ENCODE data around the gene USP36.

The USP36 gene

GRCh38 chr17:78795861-78796516 is 44.6 kb downstream of the USP36 start:
- H3K27ac ChIP-seq (ENCODE audit: low read depth, low read length) = no peak overlapping the region
- H3K9me2 ChIP-seq (replicated peaks; ENCODE audit: insufficient read depth, low read length) = no peaks in the 10 kb centered on the region
- no peak overlapping the region for H2AFZ ChIP-seq (ENCODE audit: low read depth, low read length, severe bottlenecking)
- H3K4me3 ChIP-seq (ENCODE audit: insufficient read depth, low read length, poor library complexity, severe bottlenecking) = no peak overlapping the region
- no peaks in the 10 kb centered on the region for H3K36me3 ChIP-seq (ENCODE audit: low read length)
- H3K4me2 ChIP-seq (ENCODE audit: low read depth, low read length, poor library complexity, severe bottlenecking) = no peak overlapping the region
- no peaks in the 10 kb centered on the region for H4K20me1 ChIP-seq (ENCODE audit: low read depth, low read length)
- no peak for TF ChIP-seq CTCF (IDR thresholded peaks at IDR 0.05; ENCODE audit: insufficient read depth, low read length, poor library complexity, severe bottlenecking)
- no peak for TF ChIP-seq EZH2phosphoT487 (conservative IDR thresholded peaks at IDR 0.05; ENCODE audit: low read length)
- no peaks in the 10 kb centered on the region for H3K9me3 ChIP-seq (ENCODE audit: insufficient read depth, low read length)
- H3K27me3 ChIP-seq (ENCODE audit: low read length) = no peaks in the 10 kb centered on the region
- no peaks in the 10 kb centered on the region for H3K79me2 ChIP-seq (ENCODE audit: insufficient read depth, low read length)
- H3F3A ChIP-seq (ENCODE audit: insufficient read depth) = no peaks in the 10 kb centered on the region
- no peak overlapping the region for H3K9ac ChIP-seq (ENCODE audit: low read length)

- Histone ChIP-seq H3K79me2 (ENCODE audit: insufficient read depth, low read length) (no peaks in the 10 kb centered on the region), H3K27me3 (ENCODE audit: low read length) (no peaks in the 10 kb centered on the region), H4K20me1 (ENCODE audit: low read depth, low read length) (no peaks in the 10 kb centered on the region), H2AFZ (ENCODE audit: low read depth, low read length, severe bottlenecking) (no peak overlapping the region), H3K9me3 (ENCODE audit: insufficient read depth, low read length) (no peaks in the 10 kb centered on the region), H3K9ac (ENCODE audit: low read length) (no peak overlapping the region), H3K9me2 (replicated peaks; ENCODE audit: insufficient read depth, low read length) (no peaks in the 10 kb centered on the region), H3K4me2 (ENCODE audit: low read depth, low read length, poor library complexity, severe bottlenecking) (no peak overlapping the region), H3K36me3 (ENCODE audit: low read length) (no peaks in the 10 kb centered on the region), H3K4me3 (ENCODE audit: insufficient read depth, low read length, poor library complexity, severe bottlenecking) (no peak overlapping the region), H3K27ac (ENCODE audit: low read depth, low read length) (no peak overlapping the region), H3F3A (ENCODE audit: insufficient read depth) (no peaks in the 10 kb centered on the region)
- TF ChIP-seq EZH2phosphoT487 (conservative IDR thresholded peaks at IDR 0.05; ENCODE audit: low read length) (no peak), CTCF (IDR thresholded peaks at IDR 0.05; ENCODE audit: insufficient read depth, low read length, poor library complexity, severe bottlenecking) (no peak)
These were observed 45.6 kb downstream of the USP36 start for GRCh38 chr17:78794864-78795640.

- H3K9ac ChIP-seq (ENCODE audit: low read length) = no peak overlapping the region
- no peaks in the 10 kb centered on the region for H3K9me3 ChIP-seq (ENCODE audit: insufficient read depth, low read length)
- no peak overlapping the region for H3K4me2 ChIP-seq (ENCODE audit: low read depth, low read length, poor library complexity, severe bottlenecking)
- H3F3A ChIP-seq (ENCODE audit: insufficient read depth) = no peaks in the 10 kb centered on the region
- no peak overlapping the region for H2AFZ ChIP-seq (ENCODE audit: low read depth, low read length, severe bottlenecking)
- H3K9me2 ChIP-seq (replicated peaks; ENCODE audit: insufficient read depth, low read length) = no peaks in the 10 kb centered on the region
- H4K20me1 ChIP-seq (ENCODE audit: low read depth, low read length) = no peaks in the 10 kb centered on the region
- H3K27ac ChIP-seq (ENCODE audit: low read depth, low read length) = no peak overlapping the region
- H3K36me3 ChIP-seq (ENCODE audit: low read length) = no peaks in the 10 kb centered on the region
- no peak for TF ChIP-seq CTCF (IDR thresholded peaks at IDR 0.05; ENCODE audit: insufficient read depth, low read length, poor library complexity, severe bottlenecking)
- no peak for TF ChIP-seq EZH2phosphoT487 (conservative IDR thresholded peaks at IDR 0.05; ENCODE audit: low read length)
- no peaks in the 10 kb centered on the region for H3K27me3 ChIP-seq (ENCODE audit: low read length)
- no peaks in the 10 kb centered on the region for H3K79me2 ChIP-seq (ENCODE audit: insufficient read depth, low read length)
- H3K4me3 ChIP-seq (ENCODE audit: insufficient read depth, low read length, poor library complexity, severe bottlenecking) = no peak overlapping the region
These were observed 46.2 kb downstream of the USP36 start for GRCh38 chr17:78794399-78794798.

Data from SU-DHL-6 (cell line).